Measurements from ENCODE around the gene SPATS2. TPM values are rescaled to one million over a fixed set of nuclear protein-coding genes. Genes with fewer than 3 reads are reported as not detected.

Gene SPATS2
- total and polyA plus RNA-seq, 2 donors (not counting 3 experiments of a cell fraction or from before 2014, with no cell fraction given), result 55.8 to 66.5 TPM

GRCh38 chr12:49539406-49540228 is 172.4 kb downstream of the SPATS2 start:
- intact Hi-C loops (cut with micrococcal nuclease), result no loop called here
- no peak overlapping the region for H3K4me3 ChIP-seq (replicated peaks in 1 of 3; ENCODE audit: insufficient read depth in 1 of 3, low read depth in 1 of 3, low read length in 3 of 3)
- no peak overlapping the region for H3K9ac ChIP-seq (replicated peaks; ENCODE audit: extremely low read depth, insufficient read depth, low read length)
- H3K27ac ChIP-seq (ENCODE audit: insufficient read depth, low read depth, low read length), result no peak overlapping the region
- no peaks in the 10 kb centered on the region for H4K20me1 ChIP-seq (replicated peaks; ENCODE audit: control insufficient read depth, extremely low read depth, insufficient read depth, low read length)
- no peak for DNase-seq (ENCODE audit: low read depth, low spot score)
- no peaks in the 10 kb centered on the region for H3K9me3 ChIP-seq (replicated peaks; ENCODE audit: control insufficient read depth, insufficient read depth, low read length)
- H3K9me1 ChIP-seq (replicated peaks; ENCODE audit: control insufficient read depth, extremely low read depth, insufficient read depth, low read length), result no peaks in the 10 kb centered on the region
- no peaks in the 10 kb centered on the region for H3K36me3 ChIP-seq (ENCODE audit: control insufficient read depth in 2 of 2, extremely low read depth in 1 of 2, insufficient read depth in 2 of 2, low read length in 2 of 2)
- CTCF ChIA-PET, result interaction anchor here (0.9 to 3.0 kb wide), 6 partner anchors 14 to 208 kb away, joined by 3 to 14 read pairs (median 4); no protein-coding TSS in a partner anchor
- H3K4me1 ChIP-seq (ENCODE audit: control insufficient read depth, extremely low read depth, insufficient read depth, low read length), result peaks cover 8% of the 10 kb centered on the region
- TF ChIP-seq EZH2 (IDR thresholded peaks at IDR 0.05; ENCODE audit: borderline replicate concordance, low read depth, low read length, severe bottlenecking) (peak; percentile 100), FOS (IDR thresholded peaks at IDR 0.05; ENCODE audit: borderline replicate concordance, insufficient read depth, low read length) (no peak)
- POLR2A ChIA-PET, result interaction anchor here (0.6 kb wide), 1 partner anchor 122 kb away, joined by 10 read pairs; no protein-coding TSS in a partner anchor
- FAIRE-seq, result no peak
- no peak overlapping the region for H2AFZ ChIP-seq (ENCODE audit: low read depth, low read length)
- no peaks in the 10 kb centered on the region for H3K79me2 ChIP-seq (ENCODE audit: control insufficient read depth, insufficient read depth, low read length)
- peaks cover 20 to 35% of the 10 kb centered on the region in 2 experiments for H3K27me3 ChIP-seq (ENCODE audit: control insufficient read depth in 2 of 2, insufficient read depth in 2 of 2, low read length in 2 of 2)
- dilution Hi-C loops (cut with MboI; ENCODE audit: extremely low pct_ligation_motif_present, low sequenced_read_pairs), result no loop called here
- BruUV-seq (replicated peaks), result no TSS peak
- no peak overlapping the region for H3K4me2 ChIP-seq (ENCODE audit: insufficient read depth, low read length)

GRCh38 chr12:49540229-49541139 is 173.2 kb downstream of the SPATS2 start:
- POLR2A ChIA-PET, result no interaction called here
- Histone ChIP-seq H3K4me1 (ENCODE audit: control insufficient read depth, extremely low read depth, insufficient read depth, low read length) (peaks cover 8% of the 10 kb centered on the region), H4K20me1 (replicated peaks; ENCODE audit: control insufficient read depth, extremely low read depth, insufficient read depth, low read length) (no peaks in the 10 kb centered on the region), H3K9ac (replicated peaks; ENCODE audit: extremely low read depth, insufficient read depth, low read length) (no peak overlapping the region), H3K4me2 (ENCODE audit: insufficient read depth, low read length) (no peak overlapping the region), H2AFZ (ENCODE audit: low read depth, low read length) (no peak overlapping the region), H3K79me2 (ENCODE audit: control insufficient read depth, insufficient read depth, low read length) (no peaks in the 10 kb centered on the region), H3K27me3 (ENCODE audit: control insufficient read depth in 2 of 2, insufficient read depth in 2 of 2, low read length in 2 of 2) (peaks cover 20 to 35% of the 10 kb centered on the region in 2 experiments), H3K27ac (ENCODE audit: insufficient read depth, low read depth, low read length) (no peak overlapping the region), H3K36me3 (ENCODE audit: control insufficient read depth in 2 of 2, extremely low read depth in 1 of 2, insufficient read depth in 2 of 2, low read length in 2 of 2) (no peaks in the 10 kb centered on the region), H3K9me3 (replicated peaks; ENCODE audit: control insufficient read depth, insufficient read depth, low read length) (no peaks in the 10 kb centered on the region), H3K4me3 (replicated peaks in 1 of 3; ENCODE audit: insufficient read depth in 1 of 3, low read depth in 1 of 3, low read length in 3 of 3) (no peak overlapping the region), H3K9me1 (replicated peaks; ENCODE audit: control insufficient read depth, extremely low read depth, insufficient read depth, low read length) (no peaks in the 10 kb centered on the region)
- no peak for DNase-seq (ENCODE audit: low read depth, low spot score)
- BruUV-seq (replicated peaks), result no TSS peak
- dilution Hi-C loops (cut with MboI; ENCODE audit: extremely low pct_ligation_motif_present, low sequenced_read_pairs) (no loop called here), intact Hi-C loops (cut with micrococcal nuclease) (no loop called here)
- CTCF ChIA-PET, result interaction anchor here (1.0 to 1.7 kb wide), 4 partner anchors 22 to 182 kb away, joined by 3 to 6 read pairs (median 4); no protein-coding TSS in a partner anchor
- FAIRE-seq, result no peak
- TF ChIP-seq MAX (IDR thresholded peaks at IDR 0.05; ENCODE audit: insufficient read depth, insufficient read length) (no peak), CTCF (IDR thresholded peaks at IDR 0.05; ENCODE audit: extremely low read depth in 1 of 2, insufficient read depth in 1 of 2, low read depth in 1 of 2, low read length in 2 of 2) (no peak), EZH2 (IDR thresholded peaks at IDR 0.05; ENCODE audit: borderline replicate concordance, low read depth, low read length, severe bottlenecking) (no peak), MYC (IDR thresholded peaks at IDR 0.05; ENCODE audit: low read depth, low read length) (no peak), JUN (IDR thresholded peaks at IDR 0.05; ENCODE audit: borderline replicate concordance, insufficient read depth, insufficient read length, low read depth) (no peak), FOS (IDR thresholded peaks at IDR 0.05; ENCODE audit: borderline replicate concordance, insufficient read depth, low read length) (no peak), GATA2 (IDR thresholded peaks at IDR 0.05; ENCODE audit: insufficient read depth, insufficient read length, low read depth, low read length) (no peak), POLR2AphosphoS5 (IDR thresholded peaks at IDR 0.05; ENCODE audit: insufficient read depth, low read depth, low read length) (no peak), POLR2A (IDR thresholded peaks at IDR 0.05; ENCODE audit: low read depth, low read length) (no peak)

Data from endothelial cell of umbilical vein (primary cell).